Measurements from ENCODE around the gene STPG2.

- TF ChIP-seq CTCF (IDR thresholded peaks at IDR 0.05) (no peak), POLR2A (IDR thresholded peaks at IDR 0.05) (no peak)
Observed at GRCh38 chr4:98125585-98125984, 17.7 kb downstream of the STPG2 start.
